Hepatocyte (in vitro differentiated cells): ENCODE results near the gene NAT14. TPM values are rescaled to one million over a fixed set of nuclear protein-coding genes. Genes with fewer than 3 reads are reported as not detected.
"Not testable (repeated sequence)": the region's sequence is repeated elsewhere in the genome, so short reads cannot be mapped to it uniquely, and the experiment has no call there.

Experiments
- DNase-seq: peaks from one replicate; pipeline ENCODE4 v3.0.0-alpha.2; 2016; ENCODE audit warnings: low spot score
- H2AFZ ChIP-seq: fragments of 200-600 bp; sonication (generic); 2 replicates; pipeline ENCODE4 v1.6.0; 2016; ENCODE audit warnings: antibody characterized with exemption, mild to moderate bottlenecking
- H3K27ac ChIP-seq: fragments of 200-600 bp; sonication (generic); 2 replicates; pipeline ENCODE4 v1.5.1; 2016; ENCODE audit warnings: mild to moderate bottlenecking
- H3K27me3 ChIP-seq: fragments of 200-600 bp; sonication (generic); 2 replicates; pipeline ENCODE4 v1.6.1; 2016
- H3K36me3 ChIP-seq: fragments of 200-600 bp; sonication (generic); replicated peaks from 2 replicates; pipeline ENCODE4 v1.5.1; 2016; ENCODE audit warnings: low read depth; ENCODE audit not compliant: insufficient read depth
- H3K4me1 ChIP-seq: fragments of 200-600 bp; sonication (generic); 2 replicates; pipeline ENCODE4 v1.5.1; 2016; ENCODE audit warnings: mild to moderate bottlenecking, moderate library complexity; ENCODE audit not compliant: insufficient read depth
- H3K4me2 ChIP-seq: fragments of 200-600 bp; sonication (generic); 2 replicates; pipeline ENCODE4 v1.6.0; 2016
- H3K4me3 ChIP-seq: fragments of 200-600 bp; sonication (generic); 2 replicates; pipeline ENCODE4 v1.5.1; 2016; ENCODE audit warnings: mild to moderate bottlenecking
- H3K79me2 ChIP-seq: fragments of 200-600 bp; sonication (generic); 2 replicates; pipeline ENCODE4 v1.6.0; 2017; ENCODE audit warnings: mild to moderate bottlenecking
- H3K9me2 ChIP-seq: fragments of 200-600 bp; sonication (generic); replicated peaks from 2 replicates; pipeline ENCODE4 v1.6.0; 2017; ENCODE audit warnings: mild to moderate bottlenecking; ENCODE audit not compliant: insufficient read depth
- H3K9me3 ChIP-seq: fragments of 200-600 bp; sonication (generic); 2 replicates; pipeline ENCODE4 v1.5.1; 2016; ENCODE audit warnings: low read depth, mild to moderate bottlenecking
- H4K20me1 ChIP-seq: fragments of 200-600 bp; sonication (generic); 2 replicates; pipeline ENCODE4 v1.6.0; 2016; ENCODE audit warnings: mild to moderate bottlenecking; ENCODE audit not compliant: insufficient read depth, poor library complexity, severe bottlenecking
- CTCF ChIP-seq: fragments of 200-600 bp; sonication (generic); IDR thresholded peaks from 2 replicates; pipeline ENCODE4 v1.5.1; 2016; ENCODE audit warnings: antibody characterized with exemption, mild to moderate bottlenecking; ENCODE audit not compliant: poor library complexity
- EZH2 ChIP-seq: fragments of 200-600 bp; sonication (generic); IDR thresholded peaks from 2 replicates; pipeline ENCODE4 v1.6.1; 2016; ENCODE audit warnings: antibody characterized with exemption, mild to moderate bottlenecking, borderline replicate concordance
- EZH2phosphoT487 ChIP-seq: fragments of 200-600 bp; sonication (generic); IDR thresholded peaks from one replicate; pipeline ENCODE4 v1.6.1; 2018; ENCODE audit warnings: antibody characterized with exemption, mild to moderate bottlenecking, low read depth, moderate library complexity; ENCODE audit not compliant: unreplicated experiment, severe bottlenecking
- WGBS: methylation state at CpG from one replicate; pipeline ENCODE4 v1.1.6; 2016; ENCODE audit warnings: low lambda C conversion rate; ENCODE audit errors: missing lambda C conversion rate; 5-methylcytosine and 5-hydroxymethylcytosine counted together
- polyA plus RNA-seq: library from polyadenylated mRNA; unstranded; fragments of >200 nt; fragmentation: Nextera tagmentation; extraction: Ambion mirVana; gene quantifications from 2 replicates; pipeline ENCODE4 v1.2.1, GENCODE V29; 2016
- total RNA-seq: library from RNA; depleted of rRNA; stranded (reverse); fragments of >200 nt; gene quantifications from 2 replicates; pipeline ENCODE4 v1.2.3, GENCODE V29; 2014

The NAT14 gene
- total and polyA plus RNA-seq, 2 experiments from 2014 or later: 22.3 to 40.3 TPM

DNA sequence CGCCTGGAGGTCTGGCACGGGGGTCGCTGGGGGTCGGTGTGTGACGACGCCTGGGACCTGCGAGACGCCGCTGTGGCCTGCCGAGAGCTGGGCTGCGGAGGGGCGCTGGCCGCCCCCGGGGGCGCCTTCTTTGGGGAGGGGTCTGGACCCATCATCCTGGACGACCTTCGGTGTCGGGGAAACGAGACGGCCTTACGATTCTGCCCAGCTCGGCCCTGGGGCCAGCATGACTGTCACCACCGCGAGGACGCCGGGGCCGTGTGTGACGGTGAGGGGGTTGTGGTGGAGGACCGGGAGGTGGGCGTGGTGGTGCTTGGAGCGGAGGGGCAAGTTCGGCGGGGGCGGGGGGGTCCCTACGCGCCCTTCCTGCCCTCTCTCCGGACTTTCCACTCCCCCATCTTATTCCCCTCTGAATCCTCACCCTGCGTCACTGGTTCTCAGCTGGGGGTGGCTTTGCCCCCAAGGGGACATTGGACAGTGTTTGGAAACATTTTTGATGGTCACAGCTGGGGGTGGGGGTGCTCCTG is 8.7 kb downstream of the NAT14 start:
- H3K27me3 ChIP-seq: peaks cover 10% of the 10 kb centered on the region
- TF ChIP-seq CTCF: no peak
- TF ChIP-seq EZH2: no peak
- TF ChIP-seq EZH2phosphoT487: no peak
- no peak overlapping the region for H3K27ac ChIP-seq
- H2AFZ ChIP-seq: no peak overlapping the region
- 93% methylated on average over 15 of the region's 38 CpGs for WGBS
- H3K9me2 ChIP-seq: no peaks in the 10 kb centered on the region
- H3K4me2 ChIP-seq: no peak overlapping the region
- H3K36me3 ChIP-seq: no peaks in the 10 kb centered on the region
- no peaks in the 10 kb centered on the region for H4K20me1 ChIP-seq
- no peaks in the 10 kb centered on the region for H3K9me3 ChIP-seq
- no peaks in the 10 kb centered on the region for H3K4me1 ChIP-seq
- DNase-seq: no peak
- H3K4me3 ChIP-seq: no peak overlapping the region
- H3K79me2 ChIP-seq: no peaks in the 10 kb centered on the region

DNA sequence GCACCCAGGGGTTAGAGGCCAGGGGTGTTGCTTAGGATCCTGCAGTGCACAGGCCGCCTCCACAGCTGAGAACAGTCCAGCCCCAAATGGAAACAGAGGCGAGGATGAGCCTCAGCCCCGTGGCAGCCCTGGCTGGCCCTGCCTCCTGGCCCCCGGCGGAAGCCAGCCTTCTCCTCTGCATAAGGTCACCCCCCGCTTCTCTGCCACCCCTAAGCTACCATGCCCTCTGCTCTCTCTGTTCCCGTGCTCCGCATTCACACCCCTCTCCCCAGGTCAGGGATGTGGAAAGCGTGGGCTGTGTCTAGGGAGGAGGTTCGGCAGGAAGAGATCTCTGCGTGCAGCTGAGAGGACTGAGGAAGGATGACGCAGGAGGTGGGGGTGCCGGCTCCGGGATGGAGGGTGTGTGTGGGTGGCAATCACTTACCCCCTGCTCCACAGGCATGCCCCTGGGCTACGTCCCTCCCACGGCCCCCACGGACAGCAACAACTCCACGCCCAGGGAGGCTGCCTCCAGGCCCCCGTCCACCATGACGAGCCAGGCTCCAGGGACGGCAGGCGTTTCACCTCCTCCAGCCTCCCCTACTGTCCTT is 9.3 kb downstream of the NAT14 start:
- H3K9me3 ChIP-seq: no peaks in the 10 kb centered on the region
- no peaks in the 10 kb centered on the region for H3K36me3 ChIP-seq
- no peaks in the 10 kb centered on the region for H4K20me1 ChIP-seq
- WGBS: 77% methylated on average over 21 of the region's 22 CpGs
- no peak for DNase-seq
- TF ChIP-seq EZH2phosphoT487 (no peak), CTCF (no peak), EZH2 (no peak)
- no peak overlapping the region for H3K4me3 ChIP-seq
- H3K27ac ChIP-seq: no peak overlapping the region
- H3K79me2 ChIP-seq: no peaks in the 10 kb centered on the region
- no peaks in the 10 kb centered on the region for H3K4me1 ChIP-seq
- H2AFZ ChIP-seq: no peak overlapping the region
- H3K27me3 ChIP-seq: peaks cover 10% of the 10 kb centered on the region
- H3K9me2 ChIP-seq: no peaks in the 10 kb centered on the region
- no peak overlapping the region for H3K4me2 ChIP-seq

- DNase-seq: no peak
- Histone ChIP-seq H3K27ac (no peak overlapping the region), H3K9me2 (no peaks in the 10 kb centered on the region), H3K79me2 (no peaks in the 10 kb centered on the region), H3K36me3 (no peaks in the 10 kb centered on the region), H3K27me3 (peaks cover 10% of the 10 kb centered on the region), H2AFZ (no peak overlapping the region), H3K4me3 (no peak overlapping the region), H3K9me3 (no peaks in the 10 kb centered on the region), H3K4me1 (no peaks in the 10 kb centered on the region), H3K4me2 (no peak overlapping the region), H4K20me1 (no peaks in the 10 kb centered on the region)
- WGBS: 70% methylated on average over 11 of the region's 11 CpGs
- TF ChIP-seq EZH2phosphoT487: no peak
- no peak for TF ChIP-seq CTCF
- no peak for TF ChIP-seq EZH2
Measured at GRCh38 chr19:55495646-55496349, 10.8 kb downstream of the NAT14 start.

DNA sequence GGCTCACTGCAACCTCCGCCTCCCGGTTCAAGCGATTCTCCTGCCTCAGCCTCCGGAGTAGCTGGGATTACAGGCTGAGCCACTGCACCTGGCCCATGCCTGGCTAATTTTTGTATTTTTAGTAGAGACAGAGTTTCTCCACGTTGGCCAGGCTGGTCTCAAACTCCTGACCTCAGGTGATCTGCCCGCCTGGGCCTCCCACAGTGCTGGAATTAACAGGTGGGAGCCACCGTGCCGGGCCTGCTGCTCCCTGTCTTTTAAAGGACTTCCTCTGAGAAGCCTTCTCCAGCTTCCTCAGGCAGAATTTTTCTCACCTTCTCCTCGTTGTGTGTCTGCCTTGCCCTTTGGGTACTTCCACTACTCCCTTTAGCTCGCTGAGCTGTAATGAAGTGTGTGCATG is 11.8 kb downstream of the NAT14 start:
- not testable (repeated sequence) for H3K4me1 ChIP-seq, H3K36me3 ChIP-seq, H3K27me3 ChIP-seq, H3K4me2 ChIP-seq, H3K9me2 ChIP-seq, H3K27ac ChIP-seq, H3K79me2 ChIP-seq, DNase-seq, H4K20me1 ChIP-seq, H3K4me3 ChIP-seq, H2AFZ ChIP-seq, H3K9me3 ChIP-seq
- WGBS: 71% methylated on average over 10 of the region's 10 CpGs
